ENCODE data around the gene MICALL2.
A peak's percentile ranks its signal among the peaks of the same experiment; 100 is the strongest.

Gene MICALL2

GRCh38 chr7:1458683-1459511, at the start of gene MICALL2:
TSS of gene MICALL2 (minus strand) at chr7:1459470. CDS start at chr7:1459326, 144 bp downstream.
- DNase-seq = no peak

- DNase-seq = no peak
Observed at GRCh38 chr7:1508277-1508758, 49.0 kb upstream of the MICALL2 start.

- DNase-seq = no peak
Observed at GRCh38 chr7:1505731-1506550, 46.7 kb upstream of the MICALL2 start.

GRCh38 chr7:1503816-1504775, 44.8 kb upstream of the MICALL2 start, which contains the start of gene INTS1:
TSS of gene INTS1 (minus strand) at chr7:1504389. CDS start at chr7:1503960, 429 bp downstream.
- DNase-seq = peak; percentile 91

- DNase-seq = no peak
Observed at GRCh38 chr7:1503390-1503789, 44.1 kb upstream of the MICALL2 start.

- no peak for DNase-seq
Observed at GRCh38 chr7:1502845-1503244, 43.6 kb upstream of the MICALL2 start.

GRCh38 chr7:1501487-1502270, 42.4 kb upstream of the MICALL2 start:
- DNase-seq = no peak

- DNase-seq = no peak
Observed at GRCh38 chr7:1500064-1500807, 41.0 kb upstream of the MICALL2 start.

GRCh38 chr7:1499367-1500029, 40.2 kb upstream of the MICALL2 start:
- no peak for DNase-seq

GRCh38 chr7:1498370-1499305, 39.4 kb upstream of the MICALL2 start:
- DNase-seq = no peak

GRCh38 chr7:1497293-1497927, 38.1 kb upstream of the MICALL2 start:
- DNase-seq = no peak

GRCh38 chr7:1496531-1497292, 37.4 kb upstream of the MICALL2 start:
- DNase-seq = no peak

- no peak for DNase-seq
Observed at GRCh38 chr7:1495564-1496242, 36.4 kb upstream of the MICALL2 start.

GRCh38 chr7:1494866-1495563, 35.7 kb upstream of the MICALL2 start:
- no peak for DNase-seq

GRCh38 chr7:1494447-1494846, 35.2 kb upstream of the MICALL2 start:
- no peak for DNase-seq

- DNase-seq = no peak
Observed at GRCh38 chr7:1493571-1493970, 34.3 kb upstream of the MICALL2 start.

GRCh38 chr7:1493129-1493528, 33.9 kb upstream of the MICALL2 start:
- DNase-seq = no peak
